Heart left ventricle (tissue), 16 donors: ENCODE results near the gene SMTNL2. TPM values are rescaled to one million over a fixed set of nuclear protein-coding genes. Genes with fewer than 3 reads are reported as not detected.

Source experiments
- ATAC-seq, 4 donors: fragments of 200-7000 bp; cut with Tn5 transposase; one replicate each; pipeline ENCODE4 v1.9.1; 2020 to 2022; ENCODE audit warnings: moderate library complexity in 4 of 4, mild to moderate bottlenecking in 3 of 4, moderate number of reproducible peaks in 1 of 4
- DNase-seq, 5 donors: peaks; one replicate each; pipeline ENCODE4 v3.0.0-alpha.2; 2020
- H3K27ac ChIP-seq, 12 donors: fragments of 200-600 bp; sonication (generic) in 4 of 12; one replicate each; pipeline versions ENCODE4 v1.5.0 to v1.8.0; 2016 to 2022; ENCODE audit warnings: mild to moderate bottlenecking in 2 of 12
- H3K27me3 ChIP-seq, 9 donors: fragments of 200-600 bp; sonication (generic) in 2 of 9; one replicate each; pipeline versions ENCODE4 v1.5.1 to v1.8.0; 2016 to 2022; ENCODE audit warnings: mild to moderate bottlenecking in 3 of 9
- H3K36me3 ChIP-seq, 9 donors: fragments of 200-600 bp; sonication (generic) in 2 of 9; one replicate each; pipeline versions ENCODE4 v1.5.0 to v1.8.0; 2018 to 2022; ENCODE audit warnings: mild to moderate bottlenecking in 2 of 9
- H3K4me1 ChIP-seq, 12 donors: fragments of 200-600 bp; sonication (generic) in 4 of 12; one replicate each; pipeline versions ENCODE4 v1.5.0 to v1.8.0; 2016 to 2022; ENCODE audit warnings: mild to moderate bottlenecking in 3 of 12
- H3K4me3 ChIP-seq, 12 donors: fragments of 200-600 bp; sonication (generic) in 4 of 12; one replicate each; pipeline versions ENCODE4 v1.5.0 to v1.8.0; 2017 to 2022; ENCODE audit warnings: mild to moderate bottlenecking in 9 of 12, moderate library complexity in 4 of 12
- H3K9me3 ChIP-seq, 12 donors: fragments of 200-600 bp; sonication (generic) in 4 of 12; one replicate each; pipeline versions ENCODE4 v1.5.0 to v1.8.0; 2016 to 2022; ENCODE audit warnings: mild to moderate bottlenecking in 1 of 12
- CTCF ChIP-seq, 12 donors: fragments of 200-600 bp; sonication (generic) in 4 of 12; IDR thresholded peaks; one replicate each; pipeline versions ENCODE4 v1.5.0 to v1.8.0; 2018 to 2022; ENCODE audit warnings: antibody characterized with exemption in 12 of 12, mild to moderate bottlenecking in 5 of 12
- POLR2A ChIP-seq, 2 donors: fragments of 450-650 bp; IDR thresholded peaks; one replicate each; pipeline ENCODE4 v1.6.1; 2017; ENCODE audit warnings: antibody characterized with exemption in 2 of 2, mild to moderate bottlenecking in 2 of 2, moderate library complexity in 2 of 2
- WGBS, 4 donors: extraction: QIAGEN DNeasy Blood & Tissue Kit in 2 of 4; methylation state at CpG; one replicate each; pipeline versions ENCODE4 v1.1.5 to v1.1.7; 2013 to 2018; 5-methylcytosine and 5-hydroxymethylcytosine counted together
- intact Hi-C, 10 donors: fragments of 100-400 bp; cut with DNase I; formaldehyde crosslinking; loops; one replicate each; pipeline versions ENCODE4 v1.11.1 to v1.14.2; 2022
- polyA plus RNA-seq, 2 donors: library from polyadenylated mRNA; stranded (reverse); fragments of 200-250 nt; gene quantifications; one replicate each; pipeline ENCODE4 v1.2.3, GENCODE V29; 2013
- total RNA-seq, 9 donors: library from RNA; depleted of rRNA in 2 of 9; stranded (reverse); fragments of >200 nt in 2 of 9; fragmentation: NEBNext Ultra II Directional in 3 of 9; extraction: Animal tissue kit (Norgen Biotek cat#: 25700) in 3 of 9; gene quantifications; one replicate each; pipeline versions ENCODE4 v1.1.0 to v1.2.4, GENCODE V29; 2016 to 2023
- donor health status: ischemic (EF 13 %, LVEDD 7.1; RV severe dilation, severe dysfunction).
- donor health status: healthy with polysubstance abuse.
- donor health status: DM: no; HTN: yes; CAD: no.
- donor health status: DM: no; HTN: no; CAD: no.
- donor health status: ischemic (EF 25% LVEDD 6.9; RV normal size, moderate dysfunction).
- donor health status: ischemic (EF 25% LVEDD 5.7; RV mildly dilated, moderate dysfunction).
- donor health status: healthy.
- donor health status: DM: yes; HTN: yes; CAD: no.
- donor health status: ischemic (EF 35%, LVEDD 5.7; RV mildly dilated, moderate dysfunction).
- donor health status: nonischemic (EF 11% LVEDD 7.7; RV severe dilation, severe dysfunction).
- donor health status: DM: yes; HTN: yes; CAD: no.
- donor health status: PGD.
- donor health status: ischemic (EF 29% LVEDD 5.4; RV normal size, mild dysfunction).
- donor health status: nonischemic (EF 23%, LVEDD 6.1; RV moderate dilation, normal function).

SMTNL2 gene
- total and polyA plus RNA-seq, 11 donors: 2.1 to 47.5 (median 15.6) TPM

DNA sequence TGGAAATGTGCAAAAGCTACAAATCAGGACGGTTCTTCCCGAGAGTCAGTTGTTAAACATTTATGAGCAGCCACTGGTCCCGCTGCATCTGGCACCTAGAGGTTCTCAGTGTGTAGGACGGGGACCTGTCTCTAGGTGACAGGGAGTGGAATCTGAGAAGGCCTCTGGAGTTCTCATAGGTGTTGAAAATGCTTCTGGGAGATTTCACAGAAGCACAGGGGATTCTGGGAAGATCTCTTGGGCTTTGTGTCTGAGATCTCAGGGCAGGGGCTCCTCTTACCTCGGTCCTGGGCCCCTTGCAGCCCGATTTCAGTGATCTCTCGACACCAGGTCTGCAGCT is 48.2 kb downstream of the SMTNL2 start:
- TF ChIP-seq POLR2A (IDR thresholded peaks at IDR 0.05): no peak
- TF ChIP-seq CTCF (IDR thresholded peaks at IDR 0.05): no peak
- DNase-seq (no peak), ATAC-seq (no peak)
- H3K27me3 ChIP-seq: peaks cover 0 to 40% (median 21%) of the 10 kb centered on the region in 9 donors
- WGBS, 4 donors: 57 to 68% (median 59%) methylated on average over 7 of the region's 7 CpGs
- no peak overlapping the region for H3K4me3 ChIP-seq
- H3K4me1 ChIP-seq: peaks cover 0 to 11% (median 0%) of the 10 kb centered on the region in 12 donors
- no peaks in the 10 kb centered on the region for H3K36me3 ChIP-seq
- intact Hi-C loops: no loop called here
- no peak overlapping the region for H3K27ac ChIP-seq
- H3K9me3 ChIP-seq: no peaks in the 10 kb centered on the region

DNA sequence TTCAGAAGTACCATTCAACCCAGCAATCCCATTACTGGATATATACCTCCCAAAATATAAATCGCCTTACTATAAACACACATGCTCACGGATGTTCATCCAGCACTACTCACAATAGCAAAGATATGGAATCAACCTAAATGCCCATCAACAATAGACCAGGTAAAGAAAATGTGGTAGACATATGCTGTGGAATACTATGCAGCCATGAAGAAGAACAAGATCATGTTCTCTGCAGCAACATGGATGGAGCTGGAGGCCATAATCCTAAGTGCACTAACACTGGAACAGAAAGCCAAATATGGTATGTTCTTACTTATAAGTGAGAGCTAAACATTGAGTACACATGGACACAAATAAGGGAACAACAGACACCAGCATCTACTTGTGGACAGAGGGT is 49.3 kb downstream of the SMTNL2 start:
- intact Hi-C loops: no loop called here
- DNase-seq: no peak
- Histone ChIP-seq H3K27me3 (peaks cover 1 to 42% (median 21%) of the 10 kb centered on the region in 9 donors), H3K9me3 (no peaks in the 10 kb centered on the region), H3K27ac (no peak overlapping the region), H3K4me1 (peaks cover 0 to 11% (median 0%) of the 10 kb centered on the region in 12 donors), H3K36me3 (no peaks in the 10 kb centered on the region), H3K4me3 (no peak overlapping the region)
- ATAC-seq: no peak
- WGBS, 4 donors: 92 to 98% (median 95%) methylated on average over 2 of the region's 2 CpGs
- TF ChIP-seq POLR2A (IDR thresholded peaks at IDR 0.05) (no peak), CTCF (IDR thresholded peaks at IDR 0.05) (no peak)

- H3K36me3 ChIP-seq: no peaks in the 10 kb centered on the region
- H3K4me3 ChIP-seq: no peak overlapping the region
- DNase-seq (no peak), ATAC-seq (no peak)
- WGBS, 4 donors: 69 to 80% (median 75%) methylated on average over 4 of the region's 4 CpGs
- intact Hi-C loops: no loop called here
- H3K4me1 ChIP-seq: peaks cover 0 to 11% (median 0%) of the 10 kb centered on the region in 12 donors
- H3K27ac ChIP-seq: no peak overlapping the region
- no peak for TF ChIP-seq POLR2A (IDR thresholded peaks at IDR 0.05)
- H3K9me3 ChIP-seq: no peaks in the 10 kb centered on the region
- H3K27me3 ChIP-seq: peaks cover 5 to 50% (median 24%) of the 10 kb centered on the region in 9 donors
Measured at GRCh38 chr17:4634976-4635375, 50.6 kb downstream of the SMTNL2 start.

DNA sequence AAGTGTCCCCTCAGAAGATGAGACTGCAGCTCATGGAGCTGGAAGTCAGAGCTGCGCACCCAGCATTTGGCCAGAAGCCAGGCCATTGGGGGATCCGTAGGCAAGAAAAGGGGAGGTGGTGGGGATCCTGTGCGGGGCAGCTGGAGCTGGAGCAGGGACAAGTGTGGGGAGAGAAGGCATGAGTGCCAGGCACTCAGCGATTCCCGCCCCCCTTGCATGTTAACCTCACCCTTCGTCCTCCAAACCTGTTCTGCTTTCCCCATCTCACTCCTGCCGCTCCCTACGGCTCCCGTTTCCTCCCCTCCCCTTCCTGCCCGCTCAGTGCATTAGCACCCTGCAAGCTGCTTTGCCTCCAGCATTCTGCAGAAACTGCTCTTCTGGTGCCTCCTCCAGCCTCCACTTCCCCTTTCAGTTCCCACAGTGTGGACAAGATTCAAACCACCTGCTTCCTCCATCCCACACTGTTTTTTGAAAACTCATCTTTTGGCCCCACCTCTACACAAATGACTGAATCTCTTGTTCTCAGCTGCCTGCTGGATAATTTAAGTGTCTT is 51.6 kb downstream of the SMTNL2 start:
- ATAC-seq (peak in 3 of 4 donors; percentile 38 to 56 (median 55)), DNase-seq (peak in 2 of 5 donors; percentile 24 to 45)
- TF ChIP-seq CTCF (IDR thresholded peaks at IDR 0.05) (no peak), POLR2A (IDR thresholded peaks at IDR 0.05) (no peak)
- no peaks in the 10 kb centered on the region for H3K36me3 ChIP-seq
- WGBS, 4 donors: 4 to 24% (median 11%) methylated on average over 10 of the region's 10 CpGs
- intact Hi-C loops: no loop called here
- no peak overlapping the region for H3K4me3 ChIP-seq
- peaks cover 0 to 11% (median 0%) of the 10 kb centered on the region in 12 donors for H3K4me1 ChIP-seq
- peaks cover 5 to 52% (median 24%) of the 10 kb centered on the region in 9 donors for H3K27me3 ChIP-seq
- no peaks in the 10 kb centered on the region for H3K9me3 ChIP-seq
- no peak overlapping the region for H3K27ac ChIP-seq
